ENCODE measurements around the gene TYMS.

The TYMS gene

GRCh38 chr18:623761-624620 is 33.5 kb upstream of the TYMS start:
- peak; percentile 68 for TF ChIP-seq CTCF (conservative IDR thresholded peaks at IDR 0.05; ENCODE audit: control insufficient read depth, insufficient read depth, low read depth, low read length)
- no peak overlapping the region for H3K4me3 ChIP-seq (ENCODE audit: control insufficient read depth, low read depth, low read length)
- peak; percentile 81 for DNase-seq (ENCODE audit: low read depth)

- peak; percentile 42 for DNase-seq (ENCODE audit: low read depth)
- no peak for TF ChIP-seq CTCF (conservative IDR thresholded peaks at IDR 0.05; ENCODE audit: control insufficient read depth, insufficient read depth, low read depth, low read length)
- no peak overlapping the region for H3K4me3 ChIP-seq (ENCODE audit: control insufficient read depth, low read depth, low read length)
These were observed 30.2 kb upstream of the TYMS start for GRCh38 chr18:627231-627630.

- TF ChIP-seq CTCF (conservative IDR thresholded peaks at IDR 0.05; ENCODE audit: control insufficient read depth, insufficient read depth, low read depth, low read length): peak; percentile 26
- no peak overlapping the region for H3K4me3 ChIP-seq (ENCODE audit: control insufficient read depth, low read depth, low read length)
- no peak for DNase-seq (ENCODE audit: low read depth)
These were observed 27.9 kb upstream of the TYMS start for GRCh38 chr18:629269-630150.

GRCh38 chr18:631560-631959 is 25.9 kb upstream of the TYMS start:
- H3K4me3 ChIP-seq (ENCODE audit: control insufficient read depth, low read depth, low read length): no peak overlapping the region
- no peak for TF ChIP-seq CTCF (conservative IDR thresholded peaks at IDR 0.05; ENCODE audit: control insufficient read depth, insufficient read depth, low read depth, low read length)
- no peak for DNase-seq (ENCODE audit: low read depth)

- no peak for DNase-seq (ENCODE audit: low read depth)
- TF ChIP-seq CTCF (conservative IDR thresholded peaks at IDR 0.05; ENCODE audit: control insufficient read depth, insufficient read depth, low read depth, low read length): no peak
- H3K4me3 ChIP-seq (ENCODE audit: control insufficient read depth, low read depth, low read length): no peak overlapping the region
These were observed 22.9 kb upstream of the TYMS start for GRCh38 chr18:634551-635045.

GRCh38 chr18:635171-635570 is 22.3 kb upstream of the TYMS start:
- no peak for DNase-seq (ENCODE audit: low read depth)
- no peak for TF ChIP-seq CTCF (conservative IDR thresholded peaks at IDR 0.05; ENCODE audit: control insufficient read depth, insufficient read depth, low read depth, low read length)
- H3K4me3 ChIP-seq (ENCODE audit: control insufficient read depth, low read depth, low read length): no peak overlapping the region
